A673 (cell line): ENCODE results near the gene POLDIP3.

ENCODE experiments used
- CTCF ChIP-seq: fragments of 300-800, 200-600 bp; sonication (generic); conservative IDR thresholded peaks from 2 replicates; pipeline ENCODE4 v1.5.1; 2017; ENCODE audit warnings: low read depth, mild to moderate bottlenecking, antibody characterized with exemption, low read length, moderate library complexity, mixed read lengths
- EZH2 ChIP-seq: fragments of 200-600 bp; sonication (generic); IDR thresholded peaks from 2 replicates; pipeline ENCODE4 v1.6.1; 2017; ENCODE audit warnings: borderline replicate concordance, low read depth, mild to moderate bottlenecking, mixed read lengths, antibody characterized with exemption, low read length; ENCODE audit not compliant: poor library complexity, severe bottlenecking

GRCh38 chr22:42604403-42604802, 10.3 kb downstream of the POLDIP3 start:
- TF ChIP-seq EZH2 (no peak), CTCF (no peak)
